ENCODE data around the gene CCL5. TPM values are rescaled to one million over a fixed set of nuclear protein-coding genes. Genes with fewer than 3 reads are reported as not detected.

CCL5 gene
- total and polyA plus RNA-seq, 4 donors, result 3.2 to 15.3 (median 10.7) TPM

GRCh38 chr17:35849469-35850348 lies 30.5 kb downstream of the CCL5 start:
- no peaks in the 10 kb centered on the region for H3K4me1 ChIP-seq (ENCODE audit: control insufficient read depth in 5 of 5, insufficient read depth in 5 of 5, low read length in 5 of 5)
- peaks cover 16 to 34% (median 28%) of the 10 kb centered on the region in 4 donors for H3K36me3 ChIP-seq (ENCODE audit: control insufficient read depth in 4 of 4, insufficient read depth in 4 of 4, low read length in 4 of 4)
- ATAC-seq (ENCODE audit: insufficient read depth, low FRiP score) (no peak), DNase-seq (peak; percentile 59 to 78 (median 71))
- no peak overlapping the region for H3K9ac ChIP-seq (ENCODE audit: insufficient read depth in 1 of 2, low read length in 2 of 2)
- TF ChIP-seq CTCF (IDR thresholded peaks at IDR 0.05; ENCODE audit: control extremely low read depth, extremely low read depth), result peak; percentile 35
- H3K4me3 ChIP-seq, result no peak overlapping the region
- 71 to 77% methylated on average over 7 of the region's 7 CpGs for WGBS, 2 donors
- H3K27me3 ChIP-seq (ENCODE audit: control insufficient read depth in 3 of 3, insufficient read depth in 3 of 3, low read length in 2 of 3), result no peaks in the 10 kb centered on the region
- no peaks in the 10 kb centered on the region for H3K9me3 ChIP-seq (ENCODE audit: control insufficient read depth in 4 of 4, insufficient read depth in 3 of 4, low read length in 3 of 4)
- H3K27ac ChIP-seq (ENCODE audit: low read depth in 1 of 2, low read length in 1 of 2), result no peak overlapping the region

GRCh38 chr17:35847633-35848373 lies 32.4 kb downstream of the CCL5 start:
- Histone ChIP-seq H3K4me3 (no peak overlapping the region), H3K36me3 (ENCODE audit: control insufficient read depth in 4 of 4, insufficient read depth in 4 of 4, low read length in 4 of 4) (peaks cover 29 to 51% (median 42%) of the 10 kb centered on the region in 4 donors), H3K9ac (ENCODE audit: insufficient read depth in 1 of 2, low read length in 2 of 2) (no peak overlapping the region), H3K4me1 (ENCODE audit: control insufficient read depth in 5 of 5, insufficient read depth in 5 of 5, low read length in 5 of 5) (no peaks in the 10 kb centered on the region), H3K27me3 (ENCODE audit: control insufficient read depth in 3 of 3, insufficient read depth in 3 of 3, low read length in 2 of 3) (no peaks in the 10 kb centered on the region), H3K27ac (ENCODE audit: low read depth in 1 of 2, low read length in 1 of 2) (no peak overlapping the region), H3K9me3 (ENCODE audit: control insufficient read depth in 4 of 4, insufficient read depth in 3 of 4, low read length in 3 of 4) (no peaks in the 10 kb centered on the region)
- DNase-seq (no peak), ATAC-seq (ENCODE audit: insufficient read depth, low FRiP score) (no peak)
- WGBS, 2 donors, result 81 to 86% methylated on average over 4 of the region's 4 CpGs
- no peak for TF ChIP-seq CTCF (IDR thresholded peaks at IDR 0.05; ENCODE audit: control extremely low read depth, extremely low read depth)

DNA sequence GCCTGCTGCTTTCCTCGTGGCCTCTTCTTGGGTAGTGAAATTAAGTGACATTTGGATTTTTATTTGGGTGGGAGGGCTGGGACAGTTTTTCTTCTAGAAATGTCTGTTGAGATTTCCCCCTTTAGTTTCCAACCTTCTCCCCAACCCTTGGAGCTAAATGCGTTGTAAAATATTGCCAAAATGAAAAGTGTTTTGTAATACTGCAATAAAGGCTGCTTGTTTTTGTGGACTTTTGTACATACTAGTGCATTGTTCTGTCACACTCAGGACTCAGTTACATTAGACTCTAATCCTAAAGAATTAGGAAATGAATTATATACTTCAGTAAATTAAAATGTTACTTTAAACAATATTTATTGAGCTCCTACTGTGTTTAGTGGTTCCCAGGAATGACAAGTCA lies 33.2 kb downstream of the CCL5 start:
- WGBS, 2 donors, result 78 to 87% methylated on average over 2 of the region's 2 CpGs
- no peak for DNase-seq
- Histone ChIP-seq H3K4me1 (ENCODE audit: control insufficient read depth in 5 of 5, insufficient read depth in 5 of 5, low read length in 5 of 5) (no peaks in the 10 kb centered on the region), H3K27ac (ENCODE audit: low read depth in 1 of 2, low read length in 1 of 2) (no peak overlapping the region), H3K27me3 (ENCODE audit: control insufficient read depth in 3 of 3, insufficient read depth in 3 of 3, low read length in 2 of 3) (no peaks in the 10 kb centered on the region), H3K9me3 (ENCODE audit: control insufficient read depth in 4 of 4, insufficient read depth in 3 of 4, low read length in 3 of 4) (no peaks in the 10 kb centered on the region), H3K36me3 (ENCODE audit: control insufficient read depth in 4 of 4, insufficient read depth in 4 of 4, low read length in 4 of 4) (peaks cover 34 to 58% (median 44%) of the 10 kb centered on the region in 4 donors), H3K4me3 (no peak overlapping the region), H3K9ac (ENCODE audit: insufficient read depth in 1 of 2, low read length in 2 of 2) (no peak overlapping the region)
- no peak for TF ChIP-seq CTCF (IDR thresholded peaks at IDR 0.05; ENCODE audit: control extremely low read depth, extremely low read depth)
- ATAC-seq (ENCODE audit: insufficient read depth, low FRiP score), result no peak

Measured in lung (tissue), 12 donors.